Lower leg skin (tissue), 3 donors: ENCODE measurements around the gene SORL1.

Source experiments
- CTCF ChIP-seq, 3 donors: fragments of 450-650 bp; IDR thresholded peaks; one replicate each; pipeline ENCODE4 v1.5.1; 2016; ENCODE audit warnings: antibody characterized with exemption in 3 of 3, mild to moderate bottlenecking in 3 of 3, moderate library complexity in 2 of 3
- POLR2A ChIP-seq, 2 donors: fragments of 450-650 bp; IDR thresholded peaks; one replicate each; pipeline ENCODE4 v1.6.1; 2016 to 2017; ENCODE audit warnings: antibody characterized with exemption in 2 of 2, mild to moderate bottlenecking in 1 of 2, moderate library complexity in 1 of 2

- TF ChIP-seq CTCF (IDR thresholded peaks at IDR 0.05), result no peak
- no peak for TF ChIP-seq POLR2A (IDR thresholded peaks at IDR 0.05)
These were observed 151.2 kb downstream of the SORL1 start for GRCh38 chr11:121603316-121603715.
